CD14-positive monocyte (primary cell): ENCODE data around the gene PLXNB1. TPM values are rescaled to one million over a fixed set of nuclear protein-coding genes. Genes with fewer than 3 reads are reported as not detected.

Experiments
- DNase-seq, 3 donors: peaks; one replicate each; pipeline ENCODE4 v3.0.0-alpha.2; 2011 to 2022
- H2AFZ ChIP-seq: 2 replicates; pipeline ENCODE4 v1.6.0; 2012; ENCODE audit warnings: mild to moderate bottlenecking, low read depth, low read length, inconsistent platforms; ENCODE audit not compliant: insufficient read depth, poor library complexity, severe bottlenecking
- H3K27ac ChIP-seq, 2 donors: 1 replicate in 1 of 2; 2 replicates in 1 of 2; pipeline ENCODE4 v1.5.1; 2012 to 2013; ENCODE audit warnings: low read length in 2 of 2, control low read depth in 1 of 2, inconsistent platforms in 1 of 2, low read depth in 1 of 2, mild to moderate bottlenecking in 1 of 2
- H3K27me3 ChIP-seq, 2 donors: one replicate each; pipeline versions ENCODE4 v1.6.0 to v1.6.1; 2011 to 2013; ENCODE audit warnings: low read length in 2 of 2; ENCODE audit not compliant: control insufficient read depth in 2 of 2, insufficient read depth in 2 of 2
- H3K36me3 ChIP-seq, 2 donors: replicated peaks in 1 of 2; 1 replicate in 1 of 2; 2 replicates in 1 of 2; pipeline versions ENCODE4 v1.5.1 to v1.6.1; 2012 to 2013; ENCODE audit warnings: low read length in 2 of 2, control low read depth in 1 of 2, inconsistent platforms in 1 of 2, mild to moderate bottlenecking in 1 of 2; ENCODE audit not compliant: insufficient read depth in 2 of 2, control insufficient read depth in 1 of 2
- H3K4me1 ChIP-seq, 2 donors: 1 replicate in 1 of 2; 2 replicates in 1 of 2; pipeline versions ENCODE4 v1.5.1 to v1.6.1; 2012 to 2013; ENCODE audit warnings: low read length in 2 of 2, control low read depth in 1 of 2, inconsistent platforms in 1 of 2, mild to moderate bottlenecking in 1 of 2, moderate library complexity in 1 of 2; ENCODE audit not compliant: insufficient read depth in 2 of 2, control insufficient read depth in 1 of 2
- H3K4me2 ChIP-seq: replicated peaks from 2 replicates; pipeline ENCODE3; 2012; ENCODE audit warnings: low read length, moderate library complexity, mild to moderate bottlenecking; ENCODE audit not compliant: poor library complexity, severe bottlenecking; ENCODE audit errors: extremely low read depth
- H3K4me3 ChIP-seq, 3 experiments: fragments of 200-600 bp in 1 of 3; sonication (generic) in 1 of 3; replicated peaks in 1 of 3; 1 replicate in 2 of 3; 2 replicates in 1 of 3; pipeline ENCODE4 v1.5.1; 2011 to 2013; ENCODE audit warnings: low read length in 3 of 3, mild to moderate bottlenecking in 3 of 3, control low read depth in 2 of 3, low read depth in 2 of 3, inconsistent platforms in 1 of 3, moderate library complexity in 1 of 3
- H3K79me2 ChIP-seq: 2 replicates; pipeline ENCODE4 v1.6.0; 2012; ENCODE audit warnings: mild to moderate bottlenecking, control low read depth, inconsistent platforms, low read length, moderate library complexity; ENCODE audit not compliant: insufficient read depth
- H3K9ac ChIP-seq: 2 replicates; pipeline ENCODE4 v1.6.0; 2017; ENCODE audit warnings: low read length, mild to moderate bottlenecking; ENCODE audit not compliant: insufficient read depth, poor library complexity, severe bottlenecking
- H3K9me3 ChIP-seq, 2 donors: replicated peaks in 1 of 2; 1 replicate in 1 of 2; 2 replicates in 1 of 2; pipeline versions ENCODE4 v1.5.1 to v1.6.1; 2012 to 2013; ENCODE audit warnings: low read length in 2 of 2, control low read depth in 1 of 2; ENCODE audit not compliant: control insufficient read depth in 1 of 2, insufficient read depth in 1 of 2
- H4K20me1 ChIP-seq: 2 replicates; pipeline ENCODE4 v1.6.0; 2012; ENCODE audit warnings: mild to moderate bottlenecking, low read length, control low read depth, moderate library complexity; ENCODE audit not compliant: insufficient read depth
- H3K27ac Mint-ChIP-seq, 7 donors: one replicate each; pipeline ENCODE4 v1.8.0; 2020; ENCODE audit warnings: mild to moderate bottlenecking in 7 of 7, mixed read lengths in 7 of 7, moderate library complexity in 6 of 7, inconsistent platforms in 2 of 7
- H3K27me3 Mint-ChIP-seq, 3 donors: one replicate each; pipeline ENCODE4 v1.8.0; 2021 to 2022; ENCODE audit warnings: low read depth in 3 of 3, mild to moderate bottlenecking in 3 of 3, mixed read lengths in 3 of 3, moderate library complexity in 3 of 3, inconsistent platforms in 1 of 3
- H3K36me3 Mint-ChIP-seq, 2 donors: one replicate each; pipeline ENCODE4 v1.8.0; 2020; ENCODE audit warnings: mixed read lengths in 2 of 2, inconsistent platforms in 1 of 2, mild to moderate bottlenecking in 1 of 2
- H3K4me1 Mint-ChIP-seq: one replicate; pipeline ENCODE4 v1.8.0; 2020; ENCODE audit warnings: mild to moderate bottlenecking, mixed read lengths
- H3K4me3 Mint-ChIP-seq, 2 donors: one replicate each; pipeline ENCODE4 v1.8.0; 2020; ENCODE audit warnings: mild to moderate bottlenecking in 2 of 2, mixed read lengths in 2 of 2, moderate library complexity in 1 of 2
- H3K9me3 Mint-ChIP-seq, 7 donors: one replicate each; pipeline ENCODE4 v1.8.0; 2020 to 2022; ENCODE audit warnings: mixed read lengths in 7 of 7, mild to moderate bottlenecking in 6 of 7, moderate library complexity in 6 of 7, inconsistent platforms in 2 of 7
- WGBS: methylation state at CpG from one replicate; pipeline ENCODE4 v1.1.5; 2013; ENCODE audit warnings: missing lambda C conversion rate; ENCODE audit not compliant: insufficient coverage; 5-methylcytosine and 5-hydroxymethylcytosine counted together
- intact Hi-C, 2 donors: fragments of 100-400 bp; cut with micrococcal nuclease; formaldehyde crosslinking; loops; one replicate each; pipeline versions ENCODE4 v1.15.0 to v1.15.1; 2023
- polyA plus RNA-seq, 3 donors: library from polyadenylated mRNA; depleted of rRNA in 1 of 3; unstranded in 2 of 3; stranded (reverse) in 1 of 3; fragments of 300-500 nt in 2 of 3; fragments of >200 nt in 1 of 3; fragmentation: Illumina TruSeq in 2 of 3; gene quantifications; 1 replicate in 2 of 3; 2 replicates in 1 of 3; pipeline ENCODE4 v1.2.3, GENCODE V29; 2012 to 2021
- TF ChIP-seq, protein P1 (sequence below): fragments of 200-600 bp; IDR thresholded peaks from one replicate; pipeline ENCODE4 v1.8.0; 2022; ENCODE audit warnings: antibody characterized with exemption, mild to moderate bottlenecking

Gene PLXNB1
- polyA plus RNA-seq, 3 donors = 0.14 to 4.3 TPM; not detected in 1

DNA sequence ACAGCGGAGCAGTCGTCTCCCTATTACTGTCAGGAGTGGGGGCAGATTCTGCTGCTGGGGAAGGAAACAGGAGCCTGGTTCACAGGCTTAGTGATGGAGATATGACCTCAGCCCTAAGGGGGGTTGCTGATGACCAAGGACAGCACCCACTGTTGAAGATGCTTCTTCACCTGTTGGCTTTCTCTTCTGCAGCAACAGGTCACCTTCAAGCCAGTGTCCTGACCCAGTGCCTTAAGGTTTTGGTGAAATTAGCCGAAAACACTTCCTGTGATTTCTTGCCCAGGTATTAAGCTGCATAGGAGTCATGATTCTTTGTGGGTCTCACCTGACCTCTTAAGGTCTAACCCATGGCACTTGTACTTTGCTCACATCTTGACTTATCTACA lies 30.6 kb upstream of the PLXNB1 start:
- peaks cover 43 to 58% of the 10 kb centered on the region in 2 donors for H3K36me3 ChIP-seq
- H3K9ac ChIP-seq = no peak overlapping the region
- WGBS = 100% methylated on average over 2 of the region's 3 CpGs
- H3K4me3 ChIP-seq = no peak overlapping the region
- no peaks in the 10 kb centered on the region for H3K79me2 ChIP-seq
- no peak overlapping the region for H3K4me2 ChIP-seq
- Mint-ChIP-seq H3K9me3 (no peaks in the 10 kb centered on the region), H3K36me3 (peaks cover 31 to 62% of the 10 kb centered on the region in 2 donors), H3K27ac (no peak overlapping the region), H3K4me1 (peaks cover 5% of the 10 kb centered on the region), H3K4me3 (no peak overlapping the region), H3K27me3 (peaks cover 0 to 2% (median 0%) of the 10 kb centered on the region in 3 donors)
- intact Hi-C loops = loop anchor here (10.0 kb wide), 2 partner anchors 174 to 224 kb away; partner anchors contain the start of genes SLC26A6 (in 2 of the 2) and NCKIPSD (in 1 of the 2)
- TF ChIP-seq, protein P1, sequence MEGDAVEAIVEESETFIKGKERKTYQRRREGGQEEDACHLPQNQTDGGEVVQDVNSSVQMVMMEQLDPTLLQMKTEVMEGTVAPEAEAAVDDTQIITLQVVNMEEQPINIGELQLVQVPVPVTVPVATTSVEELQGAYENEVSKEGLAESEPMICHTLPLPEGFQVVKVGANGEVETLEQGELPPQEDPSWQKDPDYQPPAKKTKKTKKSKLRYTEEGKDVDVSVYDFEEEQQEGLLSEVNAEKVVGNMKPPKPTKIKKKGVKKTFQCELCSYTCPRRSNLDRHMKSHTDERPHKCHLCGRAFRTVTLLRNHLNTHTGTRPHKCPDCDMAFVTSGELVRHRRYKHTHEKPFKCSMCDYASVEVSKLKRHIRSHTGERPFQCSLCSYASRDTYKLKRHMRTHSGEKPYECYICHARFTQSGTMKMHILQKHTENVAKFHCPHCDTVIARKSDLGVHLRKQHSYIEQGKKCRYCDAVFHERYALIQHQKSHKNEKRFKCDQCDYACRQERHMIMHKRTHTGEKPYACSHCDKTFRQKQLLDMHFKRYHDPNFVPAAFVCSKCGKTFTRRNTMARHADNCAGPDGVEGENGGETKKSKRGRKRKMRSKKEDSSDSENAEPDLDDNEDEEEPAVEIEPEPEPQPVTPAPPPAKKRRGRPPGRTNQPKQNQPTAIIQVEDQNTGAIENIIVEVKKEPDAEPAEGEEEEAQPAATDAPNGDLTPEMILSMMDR = no peak
- no peak for DNase-seq
- H3K27ac ChIP-seq = no peak overlapping the region
- H3K27me3 ChIP-seq = no peaks in the 10 kb centered on the region
- no peak overlapping the region for H2AFZ ChIP-seq
- H4K20me1 ChIP-seq = no peaks in the 10 kb centered on the region
- peaks cover 7% of the 10 kb centered on the region in 2 donors for H3K4me1 ChIP-seq
- no peaks in the 10 kb centered on the region for H3K9me3 ChIP-seq

DNA sequence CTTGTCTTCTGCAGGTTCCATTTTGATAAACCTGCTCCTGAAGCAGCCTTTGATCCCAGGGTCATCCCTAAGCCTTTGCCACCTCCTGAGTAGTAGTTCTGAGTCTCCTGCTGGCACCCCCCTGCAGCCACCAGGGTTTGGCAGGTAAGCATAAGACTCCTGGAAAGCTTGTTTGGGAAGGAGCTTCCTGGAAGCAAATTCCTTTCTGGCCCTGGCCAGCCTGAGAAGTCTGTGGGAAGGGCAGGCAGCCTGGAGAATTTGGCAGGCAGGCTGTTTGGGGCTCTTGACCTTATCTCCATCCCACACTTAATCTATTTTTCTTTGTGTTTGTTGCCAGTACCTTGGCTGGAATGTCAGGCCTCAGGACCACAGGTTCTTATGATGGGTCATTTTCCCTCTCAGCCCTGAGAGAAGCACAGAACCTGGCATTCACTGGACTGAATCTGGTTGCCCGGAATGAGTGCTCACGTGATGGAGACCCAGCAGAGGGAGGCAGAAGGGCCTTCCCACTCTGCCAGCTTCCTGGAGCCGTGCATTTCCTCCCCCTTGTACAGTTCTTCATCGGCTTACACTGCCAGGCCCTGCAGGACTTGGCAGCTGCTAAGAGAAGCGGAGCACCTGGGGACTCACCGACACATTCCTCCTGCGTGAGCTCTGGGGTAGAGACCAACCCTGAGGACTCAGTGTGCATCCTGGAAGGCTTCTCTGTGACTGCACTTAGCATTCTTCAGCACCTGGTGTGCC lies 30.1 kb upstream of the PLXNB1 start:
- Histone ChIP-seq H4K20me1 (no peaks in the 10 kb centered on the region), H3K27ac (no peak overlapping the region), H3K27me3 (no peaks in the 10 kb centered on the region), H2AFZ (no peak overlapping the region), H3K4me3 (no peak overlapping the region), H3K4me1 (peaks cover 2% of the 10 kb centered on the region in 2 donors), H3K4me2 (no peak overlapping the region), H3K79me2 (no peaks in the 10 kb centered on the region), H3K36me3 (peaks cover 43 to 64% of the 10 kb centered on the region in 2 donors), H3K9ac (no peak overlapping the region), H3K9me3 (no peaks in the 10 kb centered on the region)
- no peaks in the 10 kb centered on the region for H3K4me1 Mint-ChIP-seq
- TF ChIP-seq, protein P1 = no peak
- intact Hi-C loops = loop anchor here (10.0 kb wide), 2 partner anchors 175 to 225 kb away; partner anchors contain the start of genes SLC26A6 (in 2 of the 2) and NCKIPSD (in 1 of the 2)
- no peak for DNase-seq
- no peak overlapping the region for H3K4me3 Mint-ChIP-seq
- WGBS = 97% methylated on average over 7 of the region's 7 CpGs
- H3K27me3 Mint-ChIP-seq = peaks cover 0 to 2% (median 0%) of the 10 kb centered on the region in 3 donors
- H3K9me3 Mint-ChIP-seq = no peaks in the 10 kb centered on the region
- H3K27ac Mint-ChIP-seq = no peak overlapping the region
- peaks cover 36 to 67% of the 10 kb centered on the region in 2 donors for H3K36me3 Mint-ChIP-seq
